HepG2 (cell line): Measurements from ENCODE around the gene ACAP2. TPM values are rescaled to one million over a fixed set of nuclear protein-coding genes. Genes with fewer than 3 reads are reported as not detected.

Experiments
- EEA1 ChIP-seq: sonication (generic); formaldehyde crosslinking; IDR thresholded peaks from 2 replicates; pipeline ENCODE4 v1.5.1; 2020; ENCODE audit warnings: mild to moderate bottlenecking, missing genetic modification reagents, borderline replicate concordance
- NFYC ChIP-seq: IDR thresholded peaks from 2 replicates; pipeline ENCODE4 v1.6.1; 2016; ENCODE audit warnings: missing genetic modification reagents, missing compliant biosample characterization
- TCF7L2 ChIP-seq: IDR thresholded peaks from 2 replicates; pipeline ENCODE4 v1.6.1; 2011; ENCODE audit warnings: mild to moderate bottlenecking, low read depth, low read length, moderate library complexity
- TRIM24 ChIP-seq: sonication (generic); formaldehyde crosslinking; IDR thresholded peaks from 2 replicates; pipeline ENCODE4 v1.8.0; 2022; ENCODE audit warnings: mild to moderate bottlenecking, missing genetic modification reagents
- ZBTB38 ChIP-seq: sonication (generic); formaldehyde crosslinking; IDR thresholded peaks from 2 replicates; pipeline ENCODE4 v1.5.1; 2020; ENCODE audit warnings: mild to moderate bottlenecking, missing genetic modification reagents
- ZNF768 ChIP-seq: sonication (generic); formaldehyde crosslinking; IDR thresholded peaks from 2 replicates; pipeline ENCODE4 v1.4.0; 2020; ENCODE audit warnings: missing genetic modification reagents
- ZNF788 ChIP-seq: sonication (generic); formaldehyde crosslinking; IDR thresholded peaks from 2 replicates; pipeline ENCODE4 v1.5.0; 2020; ENCODE audit warnings: mild to moderate bottlenecking, missing genetic modification reagents, borderline replicate concordance
- ZSCAN29 ChIP-seq: sonication (generic); formaldehyde crosslinking; conservative IDR thresholded peaks from 2 replicates; pipeline ENCODE4 v1.4.0; 2020; ENCODE audit warnings: mild to moderate bottlenecking, missing genetic modification reagents
- polyA plus RNA-seq, 8 experiments: library from polyadenylated mRNA; depleted of rRNA in 3 of 8; stranded (reverse) in 7 of 8; unstranded in 1 of 8; fragments of >200 nt; fragmentation: Illumina TruSeq in 4 of 8; extraction: Trizol in 4 of 8; gene quantifications; 2 replicates each; pipeline versions ENCODE4 v1.2.1 to v1.2.3, GENCODE V29; 2011 to 2016; ENCODE audit warnings: low read depth in 4 of 8, missing spikeins in 1 of 8, mixed read lengths in 1 of 8; ENCODE audit not compliant: insufficient read depth in 1 of 8
- total RNA-seq, 5 experiments: library from RNA; depleted of rRNA; stranded (reverse); fragments of >200 nt; fragmentation: Illumina TruSeq; extraction: Trizol; gene quantifications; 2 replicates each; pipeline ENCODE4 v1.2.3, GENCODE V29; 2016; ENCODE audit warnings: low read depth in 1 of 5
- TF ChIP-seq, protein P1 (sequence below): sonication (generic); formaldehyde crosslinking; IDR thresholded peaks from 2 replicates; pipeline ENCODE4 v1.4.0; 2020; ENCODE audit warnings: mild to moderate bottlenecking, missing genetic modification reagents
- TF ChIP-seq, protein P2 (sequence below): sonication (generic); formaldehyde crosslinking; conservative IDR thresholded peaks from 2 replicates; pipeline ENCODE4 v1.8.0; 2022; ENCODE audit warnings: mild to moderate bottlenecking, moderate library complexity, missing genetic modification reagents
- TF ChIP-seq, protein P3 (sequence below): sonication (generic); formaldehyde crosslinking; IDR thresholded peaks from 2 replicates; pipeline ENCODE4 v1.8.0; 2022; ENCODE audit warnings: mild to moderate bottlenecking, missing genetic modification reagents; ENCODE audit not compliant: insufficient replicate concordance
- TF ChIP-seq, protein P4 (sequence below): sonication (generic); formaldehyde crosslinking; IDR thresholded peaks from 2 replicates; pipeline ENCODE4 v1.5.1; 2020; ENCODE audit warnings: mild to moderate bottlenecking, missing genetic modification reagents, moderate library complexity

Gene ACAP2
- total and polyA plus RNA-seq, 2 of the 13 experiments (the other 11 are each of a cell fraction or from before 2014, with no cell fraction given) = 7.3 to 23.9 TPM

DNA sequence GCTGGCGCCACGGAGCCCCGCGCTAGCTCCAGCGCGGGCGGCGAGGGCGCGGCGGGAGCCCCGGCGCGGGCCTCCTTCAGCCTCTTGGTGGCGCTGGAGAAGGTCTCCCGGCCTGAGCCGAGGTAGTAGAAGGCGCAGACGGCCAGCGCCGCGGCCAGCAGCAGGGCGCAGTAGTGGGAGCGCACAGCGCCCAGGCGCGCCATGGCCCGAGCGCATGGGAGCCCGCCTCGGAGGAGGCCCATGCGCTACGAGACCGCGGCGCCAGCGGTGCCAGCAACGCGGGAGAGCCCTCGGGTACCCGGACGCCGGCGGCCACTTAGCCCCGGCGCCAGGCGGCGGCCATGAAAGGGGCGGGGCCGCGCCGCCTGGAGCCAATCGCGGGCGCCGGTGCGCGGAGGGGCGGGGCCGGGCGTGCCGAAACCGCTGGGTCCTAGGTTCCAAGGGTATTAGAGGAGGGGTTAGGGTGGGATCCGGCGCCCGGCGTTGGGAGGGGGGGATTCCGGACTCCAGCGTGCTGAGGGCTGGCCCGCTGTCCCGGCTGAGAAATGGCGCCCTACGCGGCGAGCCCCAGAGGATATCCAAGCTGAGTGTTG is 171.9 kb downstream of the ACAP2 start, which contains the start of gene XXYLT1 (continued):
- 0 out of 2 replicates have a peak, but pooled peaks have one; percentile 54 for TF ChIP-seq EEA1 (CRISPR knock-in tag)
- TF ChIP-seq ZNF768 = peak; percentile 7
- TF ChIP-seq, protein P1, sequence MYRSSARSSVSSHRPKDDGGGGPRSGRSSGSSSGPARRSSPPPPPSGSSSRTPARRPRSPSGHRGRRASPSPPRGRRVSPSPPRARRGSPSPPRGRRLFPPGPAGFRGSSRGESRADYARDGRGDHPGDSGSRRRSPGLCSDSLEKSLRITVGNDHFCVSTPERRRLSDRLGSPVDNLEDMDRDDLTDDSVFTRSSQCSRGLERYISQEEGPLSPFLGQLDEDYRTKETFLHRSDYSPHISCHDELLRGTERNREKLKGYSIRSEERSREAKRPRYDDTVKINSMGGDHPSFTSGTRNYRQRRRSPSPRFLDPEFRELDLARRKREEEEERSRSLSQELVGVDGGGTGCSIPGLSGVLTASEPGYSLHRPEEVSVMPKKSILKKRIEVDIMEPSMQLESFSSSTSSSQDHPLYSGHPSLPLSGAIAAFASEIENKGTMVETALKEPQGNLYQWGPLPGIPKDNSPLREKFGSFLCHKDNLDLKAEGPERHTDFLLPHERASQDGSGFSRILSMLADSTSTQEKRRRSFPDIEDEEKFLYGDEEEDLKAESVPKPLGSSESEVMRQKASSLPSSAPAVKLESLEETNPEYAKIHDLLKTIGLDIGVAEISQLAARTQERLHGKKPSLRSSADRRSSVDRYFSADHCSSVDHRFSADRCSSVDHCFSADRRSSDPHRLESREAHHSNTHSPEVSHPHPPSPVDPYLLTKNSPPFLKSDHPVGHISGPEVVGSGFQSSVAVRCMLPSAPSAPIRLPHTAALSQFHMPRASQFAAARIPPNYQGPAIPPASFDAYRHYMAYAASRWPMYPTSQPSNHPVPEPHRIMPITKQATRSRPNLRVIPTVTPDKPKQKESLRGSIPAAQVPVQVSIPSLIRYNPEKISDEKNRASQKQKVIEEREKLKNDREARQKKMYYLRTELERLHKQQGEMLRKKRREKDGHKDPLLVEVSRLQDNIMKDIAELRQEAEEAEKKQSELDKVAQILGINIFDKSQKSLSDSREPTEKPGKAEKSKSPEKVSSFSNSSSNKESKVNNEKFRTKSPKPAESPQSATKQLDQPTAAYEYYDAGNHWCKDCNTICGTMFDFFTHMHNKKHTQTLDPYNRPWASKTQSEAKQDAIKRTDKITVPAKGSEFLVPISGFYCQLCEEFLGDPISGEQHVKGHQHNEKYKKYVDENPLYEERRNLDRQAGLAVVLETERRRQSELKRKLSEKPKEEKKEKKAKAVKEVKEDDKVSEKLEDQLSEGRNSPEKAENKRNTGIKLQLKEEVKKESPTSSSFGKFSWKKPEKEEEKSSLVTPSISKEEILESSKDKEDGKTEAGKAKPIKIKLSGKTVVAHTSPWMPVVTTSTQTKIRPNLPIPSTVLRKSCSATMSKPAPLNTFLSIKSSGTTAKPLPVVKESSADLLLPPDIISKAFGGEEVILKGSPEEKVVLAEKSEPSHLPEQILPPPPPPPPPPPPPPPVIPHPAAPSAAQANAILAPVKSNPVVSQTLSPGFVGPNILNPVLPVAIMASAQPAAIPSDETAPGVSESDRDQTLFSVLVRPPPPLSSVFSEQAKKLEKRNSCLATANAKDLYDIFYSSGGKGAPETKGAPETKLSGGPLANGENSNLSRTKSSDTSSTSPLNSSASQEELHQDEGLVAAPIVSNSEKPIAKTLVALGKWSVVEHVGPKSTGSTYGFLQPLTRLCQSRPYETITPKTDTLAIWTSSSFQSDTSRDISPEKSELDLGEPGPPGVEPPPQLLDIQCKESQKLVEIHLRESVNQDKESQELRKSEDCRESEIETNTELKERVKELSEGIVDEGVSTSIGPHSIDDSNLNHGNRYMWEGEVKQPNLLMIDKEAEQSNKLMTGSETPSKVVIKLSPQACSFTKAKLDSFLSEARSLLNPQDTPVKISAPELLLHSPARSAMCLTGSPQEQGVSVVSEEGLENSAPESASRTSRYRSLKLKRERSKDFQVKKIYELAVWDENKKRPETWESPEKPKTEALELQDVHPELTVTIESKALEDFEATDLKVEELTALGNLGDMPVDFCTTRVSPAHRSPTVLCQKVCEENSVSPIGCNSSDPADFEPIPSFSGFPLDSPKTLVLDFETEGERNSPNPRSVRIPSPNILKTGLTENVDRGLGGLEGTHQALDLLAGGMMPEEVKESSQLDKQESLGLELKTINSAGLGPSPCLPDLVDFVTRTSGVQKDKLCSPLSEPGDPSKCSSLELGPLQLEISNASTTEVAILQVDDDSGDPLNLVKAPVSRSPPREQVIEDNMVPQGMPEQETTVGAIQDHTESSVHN = 0 out of 2 replicates have a peak, but pooled peaks have one; percentile 5
- TF ChIP-seq, protein P2, sequence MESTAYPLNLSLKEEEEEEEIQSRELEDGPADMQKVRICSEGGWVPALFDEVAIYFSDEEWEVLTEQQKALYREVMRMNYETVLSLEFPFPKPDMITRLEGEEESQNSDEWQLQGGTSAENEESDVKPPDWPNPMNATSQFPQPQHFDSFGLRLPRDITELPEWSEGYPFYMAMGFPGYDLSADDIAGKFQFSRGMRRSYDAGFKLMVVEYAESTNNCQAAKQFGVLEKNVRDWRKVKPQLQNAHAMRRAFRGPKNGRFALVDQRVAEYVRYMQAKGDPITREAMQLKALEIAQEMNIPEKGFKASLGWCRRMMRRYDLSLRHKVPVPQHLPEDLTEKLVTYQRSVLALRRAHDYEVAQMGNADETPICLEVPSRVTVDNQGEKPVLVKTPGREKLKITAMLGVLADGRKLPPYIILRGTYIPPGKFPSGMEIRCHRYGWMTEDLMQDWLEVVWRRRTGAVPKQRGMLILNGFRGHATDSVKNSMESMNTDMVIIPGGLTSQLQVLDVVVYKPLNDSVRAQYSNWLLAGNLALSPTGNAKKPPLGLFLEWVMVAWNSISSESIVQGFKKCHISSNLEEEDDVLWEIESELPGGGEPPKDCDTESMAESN = peak; percentile 27; the same call in 1 of the 2 replicates
- peak; percentile 11; the same call in 1 of the 2 replicates for TF ChIP-seq ZSCAN29 (CRISPR knock-in tag)
- no peak for TF ChIP-seq TCF7L2
- no peak for TF ChIP-seq ZBTB38 (CRISPR knock-in tag)
- TF ChIP-seq, protein P3, sequence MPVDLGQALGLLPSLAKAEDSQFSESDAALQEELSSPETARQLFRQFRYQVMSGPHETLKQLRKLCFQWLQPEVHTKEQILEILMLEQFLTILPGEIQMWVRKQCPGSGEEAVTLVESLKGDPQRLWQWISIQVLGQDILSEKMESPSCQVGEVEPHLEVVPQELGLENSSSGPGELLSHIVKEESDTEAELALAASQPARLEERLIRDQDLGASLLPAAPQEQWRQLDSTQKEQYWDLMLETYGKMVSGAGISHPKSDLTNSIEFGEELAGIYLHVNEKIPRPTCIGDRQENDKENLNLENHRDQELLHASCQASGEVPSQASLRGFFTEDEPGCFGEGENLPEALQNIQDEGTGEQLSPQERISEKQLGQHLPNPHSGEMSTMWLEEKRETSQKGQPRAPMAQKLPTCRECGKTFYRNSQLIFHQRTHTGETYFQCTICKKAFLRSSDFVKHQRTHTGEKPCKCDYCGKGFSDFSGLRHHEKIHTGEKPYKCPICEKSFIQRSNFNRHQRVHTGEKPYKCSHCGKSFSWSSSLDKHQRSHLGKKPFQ = peak; percentile 33
- TF ChIP-seq, protein P4, sequence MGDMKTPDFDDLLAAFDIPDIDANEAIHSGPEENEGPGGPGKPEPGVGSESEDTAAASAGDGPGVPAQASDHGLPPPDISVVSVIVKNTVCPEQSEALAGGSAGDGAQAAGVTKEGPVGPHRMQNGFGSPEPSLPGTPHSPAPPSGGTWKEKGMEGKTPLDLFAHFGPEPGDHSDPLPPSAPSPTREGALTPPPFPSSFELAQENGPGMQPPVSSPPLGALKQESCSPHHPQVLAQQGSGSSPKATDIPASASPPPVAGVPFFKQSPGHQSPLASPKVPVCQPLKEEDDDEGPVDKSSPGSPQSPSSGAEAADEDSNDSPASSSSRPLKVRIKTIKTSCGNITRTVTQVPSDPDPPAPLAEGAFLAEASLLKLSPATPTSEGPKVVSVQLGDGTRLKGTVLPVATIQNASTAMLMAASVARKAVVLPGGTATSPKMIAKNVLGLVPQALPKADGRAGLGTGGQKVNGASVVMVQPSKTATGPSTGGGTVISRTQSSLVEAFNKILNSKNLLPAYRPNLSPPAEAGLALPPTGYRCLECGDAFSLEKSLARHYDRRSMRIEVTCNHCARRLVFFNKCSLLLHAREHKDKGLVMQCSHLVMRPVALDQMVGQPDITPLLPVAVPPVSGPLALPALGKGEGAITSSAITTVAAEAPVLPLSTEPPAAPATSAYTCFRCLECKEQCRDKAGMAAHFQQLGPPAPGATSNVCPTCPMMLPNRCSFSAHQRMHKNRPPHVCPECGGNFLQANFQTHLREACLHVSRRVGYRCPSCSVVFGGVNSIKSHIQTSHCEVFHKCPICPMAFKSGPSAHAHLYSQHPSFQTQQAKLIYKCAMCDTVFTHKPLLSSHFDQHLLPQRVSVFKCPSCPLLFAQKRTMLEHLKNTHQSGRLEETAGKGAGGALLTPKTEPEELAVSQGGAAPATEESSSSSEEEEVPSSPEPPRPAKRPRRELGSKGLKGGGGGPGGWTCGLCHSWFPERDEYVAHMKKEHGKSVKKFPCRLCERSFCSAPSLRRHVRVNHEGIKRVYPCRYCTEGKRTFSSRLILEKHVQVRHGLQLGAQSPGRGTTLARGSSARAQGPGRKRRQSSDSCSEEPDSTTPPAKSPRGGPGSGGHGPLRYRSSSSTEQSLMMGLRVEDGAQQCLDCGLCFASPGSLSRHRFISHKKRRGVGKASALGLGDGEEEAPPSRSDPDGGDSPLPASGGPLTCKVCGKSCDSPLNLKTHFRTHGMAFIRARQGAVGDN (CRISPR knock-in tag) = peak; percentile 65
- TF ChIP-seq TRIM24 (CRISPR knock-in tag) = no peak
- peak; percentile 63 for TF ChIP-seq NFYC (CRISPR knock-in tag)
- TF ChIP-seq ZNF788 (CRISPR knock-in tag) = 0 out of 2 replicates have a peak, but pooled peaks have one; percentile 13
